GM19324 (cell line): ENCODE data around the gene EPC2.
A peak's percentile ranks its signal among the peaks of the same experiment; 100 is the strongest.
"Not testable (repeated sequence)": the region's sequence is repeated elsewhere in the genome, so short reads cannot be mapped to it uniquely, and the experiment has no call there.

Experiments used
- ATAC-seq: cut with Tn5 transposase; IDR thresholded peaks from one replicate; pipeline ENCODE4 v1.9.1; 2021; ENCODE audit warnings: mild to moderate bottlenecking, moderate library complexity; ENCODE audit not compliant: unreplicated experiment, low FRiP score

Gene EPC2

DNA sequence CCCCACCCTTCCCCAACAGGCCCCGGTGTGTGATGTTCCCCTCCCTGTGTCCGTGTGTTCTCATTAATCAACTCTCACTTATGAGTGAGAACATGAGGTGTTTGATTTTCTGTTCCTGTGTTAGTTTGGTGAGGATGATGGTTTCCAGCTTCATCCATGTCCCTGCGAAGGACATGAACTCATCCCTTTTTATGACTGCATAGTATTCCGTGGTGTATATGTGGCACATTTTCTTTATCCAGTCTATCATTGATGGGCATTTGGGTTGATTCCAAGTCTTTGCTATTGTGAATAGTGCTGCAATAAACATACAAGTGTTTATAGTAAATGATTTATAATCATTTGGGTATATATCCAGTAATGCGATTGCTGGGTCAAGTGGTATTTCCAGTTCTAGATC, 145.6 kb downstream of the EPC2 start:
- not testable (repeated sequence) for ATAC-seq

DNA sequence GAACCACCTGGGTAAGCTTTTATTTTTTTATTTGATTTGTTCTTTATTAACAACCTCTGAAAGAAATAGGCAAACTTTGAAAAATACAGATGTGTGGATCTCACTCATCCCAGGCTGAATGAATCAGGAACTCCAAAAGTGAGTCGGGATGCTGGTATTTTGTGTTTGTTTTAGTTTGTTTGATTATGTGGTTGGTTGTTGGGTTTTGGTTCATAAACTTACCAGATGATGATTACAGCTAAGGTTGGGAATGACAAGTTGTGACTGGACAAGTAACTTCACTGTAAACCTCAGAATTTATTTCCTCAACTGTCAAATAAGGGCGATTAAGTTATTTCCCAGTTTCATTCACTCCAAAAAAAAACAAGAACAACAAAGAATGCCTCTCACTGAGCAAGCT, 150.0 kb downstream of the EPC2 start:
- ATAC-seq, result no peak

DNA sequence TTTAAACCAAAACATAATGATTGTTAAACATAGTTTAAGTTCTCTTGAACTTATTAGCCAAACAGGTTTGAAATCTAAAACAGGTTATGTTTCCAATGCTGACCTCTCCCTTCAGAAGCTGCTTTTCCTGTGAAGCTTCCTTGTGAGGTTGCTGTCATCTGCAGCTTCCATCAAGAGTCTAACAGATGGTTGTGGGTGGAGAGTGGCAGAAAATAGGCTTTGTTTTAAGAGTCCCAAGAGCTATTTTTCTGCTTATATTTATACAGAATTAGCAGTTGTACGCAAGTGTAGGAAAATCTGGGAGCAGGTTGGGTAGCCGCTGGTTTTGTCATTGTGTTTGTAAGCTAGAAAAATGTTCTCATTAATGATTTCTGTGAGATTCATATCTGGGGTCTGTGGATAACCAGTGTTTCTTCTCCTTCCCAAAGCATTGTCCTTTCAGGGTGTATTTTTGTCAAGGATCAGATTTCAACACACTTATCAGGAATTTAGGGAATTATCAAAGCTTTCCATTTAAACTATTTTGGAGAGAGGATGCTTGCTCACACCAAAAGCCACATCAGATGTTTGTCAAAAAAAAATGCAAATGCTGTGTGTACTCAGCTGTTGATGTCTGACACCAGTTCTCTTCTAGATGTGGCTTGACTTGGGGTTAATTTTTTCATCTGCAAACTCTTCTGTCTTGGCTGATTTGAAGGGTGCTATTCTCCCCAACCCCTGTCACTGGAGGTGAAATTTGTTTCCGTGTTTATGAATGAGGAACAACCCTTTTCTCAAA, 152.4 kb downstream of the EPC2 start:
- ATAC-seq, result no peak

DNA sequence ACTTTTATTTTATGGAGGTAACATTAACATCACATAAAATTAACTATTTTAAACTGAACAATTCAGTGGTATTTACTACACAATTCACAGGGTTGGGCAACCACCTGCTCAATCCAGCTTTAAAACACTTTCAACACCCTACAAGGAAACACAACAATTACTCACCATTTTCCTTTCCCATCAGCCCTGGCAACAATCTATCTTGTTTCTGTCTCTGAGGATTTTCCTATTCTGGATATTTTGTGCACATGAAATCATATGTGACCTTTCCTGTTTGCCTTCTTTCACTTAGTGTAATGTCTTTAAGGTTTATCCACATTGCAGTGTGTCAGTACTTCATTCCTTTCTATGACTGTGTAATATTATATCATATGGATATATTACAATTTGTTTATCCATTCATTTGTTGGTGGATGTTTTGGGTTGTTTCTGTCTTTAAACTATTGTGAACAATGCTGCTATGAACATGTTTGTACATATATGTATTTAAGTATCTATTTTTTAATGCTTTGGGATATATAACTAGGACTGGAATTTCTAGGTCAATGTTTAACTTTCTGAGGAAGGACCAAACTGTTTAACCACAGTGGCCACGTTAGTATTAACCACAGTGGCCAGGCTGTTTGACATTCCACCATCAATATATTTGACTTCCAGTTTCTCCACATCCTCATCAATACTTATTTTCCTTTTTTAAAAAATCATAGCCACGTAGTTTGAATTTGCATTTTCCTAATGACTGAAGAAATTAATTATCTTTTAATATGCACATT, 158.1 kb downstream of the EPC2 start:
- no peak for ATAC-seq

DNA sequence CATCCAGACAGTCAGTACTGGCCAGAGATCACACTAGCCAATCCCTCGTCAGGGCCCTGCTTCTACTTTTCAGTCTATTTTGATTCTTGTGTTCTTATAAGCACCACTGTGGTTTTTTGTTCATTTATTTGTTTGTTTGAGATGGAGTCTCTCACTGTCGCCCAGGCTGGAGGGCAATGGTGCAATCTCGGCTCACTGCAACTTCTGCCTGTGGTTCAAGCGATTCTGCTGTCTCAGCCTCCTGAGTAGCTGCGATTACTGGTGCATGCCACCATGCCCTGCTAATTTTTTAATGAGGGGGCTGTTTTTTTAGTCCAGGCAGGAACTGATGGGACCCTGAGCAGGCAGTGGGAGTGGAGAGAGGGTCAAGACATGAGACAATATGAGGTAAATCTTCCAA, 165.5 kb downstream of the EPC2 start:
- no peak for ATAC-seq

DNA sequence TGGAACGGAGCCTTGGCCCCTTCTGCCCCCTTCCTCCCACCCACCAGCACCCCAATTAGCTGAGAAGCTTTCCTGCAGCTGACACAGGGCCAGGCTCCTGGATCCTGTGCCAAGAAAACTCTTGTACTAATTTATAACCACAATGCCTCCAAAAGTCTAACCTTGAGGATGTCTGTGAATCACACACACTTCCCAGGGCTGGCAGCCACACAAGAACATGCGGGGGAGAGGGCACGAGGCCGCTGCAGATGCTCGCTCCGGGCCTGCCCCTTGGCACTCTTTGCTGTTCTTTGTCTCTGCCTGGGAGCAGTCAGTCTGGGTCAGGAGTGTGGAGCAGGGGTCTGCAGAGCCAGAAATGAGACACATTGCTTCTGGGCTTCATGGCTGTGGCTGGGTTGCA, 167.8 kb downstream of the EPC2 start:
- no peak for ATAC-seq

DNA sequence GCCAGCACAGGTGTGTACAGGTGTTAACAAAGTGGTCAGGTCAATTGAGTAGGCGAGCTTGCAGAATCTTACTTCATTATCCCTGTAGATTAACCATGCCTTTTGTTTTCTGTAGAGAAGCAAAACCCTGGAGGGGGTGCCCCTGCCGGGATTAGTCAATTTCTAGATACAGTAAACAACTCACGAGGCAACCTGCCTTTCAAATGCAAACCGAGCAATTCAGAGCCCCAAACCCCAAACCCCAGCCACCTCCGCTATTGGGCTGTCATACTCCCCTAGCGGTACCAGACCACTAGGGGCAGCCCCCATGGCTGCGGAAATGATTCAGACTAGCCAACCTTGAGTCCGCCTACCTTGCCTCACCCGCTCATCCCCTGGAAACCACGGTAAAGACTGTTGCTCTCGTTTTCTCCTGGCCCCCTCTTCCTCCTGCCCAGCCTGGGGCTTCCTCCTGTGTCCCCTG, 169.1 kb downstream of the EPC2 start:
- ATAC-seq, result peak; percentile 93

DNA sequence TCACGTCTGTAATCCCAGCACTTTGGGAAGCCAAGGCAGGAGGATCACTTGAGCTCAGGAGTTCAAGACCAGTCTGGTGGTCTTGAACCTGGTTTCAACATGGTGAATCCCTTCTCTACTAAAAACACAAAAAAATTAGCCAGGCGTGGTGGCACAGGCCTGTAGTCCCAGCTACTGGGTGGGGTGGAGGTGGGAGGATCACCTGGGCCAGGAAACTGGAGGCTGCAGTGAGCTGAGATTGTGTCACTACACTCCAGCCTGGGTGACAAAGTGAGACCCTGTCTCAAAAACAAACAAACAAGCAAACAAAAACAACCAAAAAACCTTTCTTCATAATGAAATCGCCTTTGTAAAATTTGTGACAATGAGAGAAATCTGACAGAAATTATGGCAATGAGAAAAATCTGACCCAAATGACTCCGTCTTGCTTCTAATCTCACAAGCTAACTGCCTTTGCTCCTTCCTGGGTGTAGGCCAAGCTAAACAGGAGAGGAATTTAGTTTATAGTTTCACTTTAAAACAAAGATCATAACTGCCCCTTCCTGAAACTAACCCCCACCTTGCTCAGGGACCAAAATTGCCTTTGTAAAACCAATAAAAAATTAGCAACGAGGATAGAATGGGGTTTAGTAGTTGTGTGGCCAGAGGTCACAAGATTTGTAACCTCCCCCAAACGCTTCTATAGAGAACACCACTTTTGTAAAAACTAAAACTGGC, 169.8 kb downstream of the EPC2 start:
- no peak for ATAC-seq

DNA sequence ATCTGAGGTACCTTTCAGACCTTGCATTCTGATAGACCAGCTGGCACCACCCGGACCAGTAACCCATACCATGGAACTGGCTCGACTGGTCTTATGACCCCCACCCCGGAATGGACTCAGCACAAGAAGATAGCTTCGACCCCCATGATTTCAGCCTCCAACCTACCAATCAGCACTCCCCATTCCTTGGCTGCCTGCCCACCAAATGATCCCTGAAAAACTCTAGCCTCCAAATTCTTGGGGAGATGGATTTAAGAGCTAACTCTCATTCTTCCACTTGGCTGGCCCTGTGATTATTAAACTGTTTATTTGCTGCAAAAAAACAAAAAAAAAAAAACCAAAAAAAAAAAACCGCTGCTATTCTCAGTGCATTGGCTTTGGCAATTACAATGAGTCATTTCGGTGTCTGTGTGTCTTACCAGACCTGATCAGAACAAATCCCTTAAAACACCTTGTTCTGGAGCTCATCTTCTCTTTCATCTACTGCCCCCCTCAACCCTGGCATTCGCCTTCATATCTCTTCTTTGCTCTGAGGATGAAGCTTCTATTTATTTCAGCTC, 170.4 kb downstream of the EPC2 start:
- ATAC-seq, result no peak

DNA sequence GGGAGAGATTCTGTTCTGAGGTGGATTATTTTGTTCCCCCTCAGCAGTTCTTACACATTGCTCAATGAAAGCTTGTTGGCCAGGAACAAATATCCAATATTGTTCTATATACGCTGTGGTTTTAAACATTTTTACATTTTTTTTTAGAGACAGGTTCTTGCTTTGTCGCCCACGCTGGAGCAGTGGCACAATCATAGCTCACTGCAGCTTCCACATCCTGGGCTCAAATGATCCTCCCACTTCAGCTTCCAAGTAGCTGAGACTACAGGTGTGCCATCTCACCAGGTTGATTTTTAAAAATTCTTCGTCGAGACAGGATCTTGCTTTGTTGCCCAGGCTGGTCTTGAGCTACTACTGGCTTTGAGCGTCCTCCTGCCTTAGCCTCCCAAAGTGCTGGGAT, 171.6 kb downstream of the EPC2 start:
- no peak for ATAC-seq

DNA sequence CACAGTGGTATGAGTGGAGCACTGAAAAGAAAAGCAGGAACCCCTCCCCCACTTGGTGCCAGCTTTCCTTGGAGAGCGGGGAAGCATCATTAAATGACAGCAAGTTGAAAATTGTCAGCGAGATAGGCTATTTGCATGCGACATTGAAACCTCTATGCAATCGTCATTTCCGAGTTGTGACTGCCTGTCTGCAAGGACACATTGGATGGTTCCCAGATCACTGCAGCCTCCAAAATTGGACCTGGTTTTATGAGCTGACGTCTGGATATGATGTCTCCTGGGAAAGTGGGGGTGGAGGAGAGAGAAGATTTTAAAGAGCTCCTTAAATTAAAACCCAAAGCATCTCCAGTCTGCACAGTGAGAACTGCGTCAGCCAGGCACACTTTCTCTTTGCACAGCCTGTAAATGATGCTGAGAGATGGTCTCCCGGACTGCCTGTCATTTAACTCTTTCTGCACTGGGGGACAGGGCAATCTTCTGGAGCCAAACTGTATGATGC, 172.7 kb downstream of the EPC2 start:
- ATAC-seq, result no peak

DNA sequence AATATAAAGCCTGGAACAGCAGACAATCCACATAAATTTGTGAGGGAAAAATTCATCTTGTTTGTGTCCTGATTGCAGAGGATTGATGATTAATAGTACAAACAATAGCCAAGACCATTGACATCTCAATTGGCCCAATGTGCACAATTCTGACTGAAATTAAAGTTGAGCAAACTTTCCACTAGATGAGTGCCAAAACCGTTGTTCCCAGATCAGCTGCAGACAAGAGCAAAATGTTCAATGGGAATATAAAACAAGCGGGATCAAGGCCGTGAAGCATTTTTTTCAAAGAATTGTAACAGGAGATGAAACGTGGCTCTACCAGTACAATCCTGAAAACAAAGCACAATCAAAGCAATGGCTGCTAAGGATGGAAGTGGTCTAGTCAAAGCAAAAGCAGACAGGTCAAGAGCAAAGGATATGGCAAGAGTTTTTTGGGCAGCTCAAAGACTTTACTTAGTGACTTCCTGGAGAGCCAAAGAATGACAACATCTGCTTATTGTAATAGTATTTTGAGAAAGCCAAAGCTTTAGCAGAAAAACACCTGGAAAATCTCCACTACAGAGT, 174.6 kb downstream of the EPC2 start:
- ATAC-seq, result no peak

DNA sequence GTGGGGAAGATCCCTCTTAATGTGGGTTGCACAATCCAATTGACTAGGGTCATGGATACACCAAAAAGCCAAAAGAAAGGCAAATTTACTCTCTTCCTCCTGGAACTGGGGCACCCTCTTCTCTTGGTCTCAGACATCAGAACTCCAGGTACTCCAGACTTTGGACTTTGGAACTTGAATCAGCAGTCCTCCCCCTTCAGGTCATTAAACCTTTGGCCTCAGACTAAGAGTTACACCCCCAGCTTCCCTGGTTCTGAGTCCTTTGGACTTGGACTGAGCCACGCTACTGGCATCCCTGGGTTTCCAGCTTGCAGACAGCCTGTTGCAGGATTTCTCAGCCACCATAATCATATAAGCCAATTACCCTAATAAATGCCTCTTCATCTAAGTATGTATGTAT, 179.6 kb downstream of the EPC2 start:
- no peak for ATAC-seq

DNA sequence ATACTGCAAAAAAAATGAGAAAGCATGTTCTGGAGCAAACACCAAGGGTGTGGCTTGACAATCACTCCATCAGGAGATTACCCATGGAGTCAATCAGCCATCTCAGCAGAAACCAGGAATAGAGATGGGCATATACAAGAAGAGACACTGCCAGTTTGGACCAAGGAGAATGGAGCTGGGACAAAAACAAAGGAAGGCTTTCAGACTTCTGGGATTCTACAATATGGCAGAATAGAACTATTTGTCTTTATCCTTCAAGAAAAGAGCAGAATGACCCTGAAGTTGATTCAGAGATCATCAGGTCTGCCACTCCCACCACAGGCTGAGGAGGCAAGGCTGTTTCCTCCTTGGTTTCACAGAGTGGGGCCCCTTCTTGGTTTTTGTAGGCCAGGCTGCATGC, 182.2 kb downstream of the EPC2 start:
- ATAC-seq, result no peak

DNA sequence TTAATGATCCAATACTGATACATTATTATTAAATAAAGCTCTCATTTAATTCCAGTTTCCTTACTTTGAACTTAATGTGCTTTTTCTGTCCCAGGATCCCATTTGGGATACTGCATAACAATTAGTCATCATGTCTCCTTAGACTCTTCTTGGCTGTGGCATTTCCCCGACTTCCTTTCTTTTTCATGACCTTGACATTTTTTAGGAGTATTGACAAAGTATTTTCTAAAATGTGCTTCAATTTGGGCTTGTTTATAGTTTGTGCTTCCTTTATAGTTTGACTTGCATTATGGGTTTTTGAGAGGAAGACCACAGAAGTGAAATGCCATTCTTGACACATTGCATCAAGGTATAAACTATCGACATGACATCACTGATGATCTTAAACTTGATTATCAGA, 184.4 kb downstream of the EPC2 start:
- ATAC-seq, result no peak

DNA sequence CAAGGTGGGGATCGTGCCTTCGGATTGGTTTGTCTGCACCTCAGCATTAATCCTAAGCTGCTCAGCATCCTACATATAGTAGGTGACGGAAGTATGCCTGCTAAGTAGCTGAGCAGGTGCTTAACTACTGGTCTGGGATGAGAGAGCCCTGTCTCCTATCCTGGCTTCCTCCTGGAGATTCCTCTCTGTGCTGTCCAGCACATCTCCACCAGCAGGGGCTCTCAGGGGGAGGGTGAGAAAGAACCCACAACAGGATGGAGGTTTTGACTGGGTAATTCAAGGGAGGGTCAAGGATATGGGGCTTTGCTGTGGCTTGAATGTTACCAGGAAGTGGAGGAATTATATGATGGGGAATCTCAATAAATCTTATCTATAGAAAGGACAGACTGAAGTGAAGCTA, 185.1 kb downstream of the EPC2 start:
- ATAC-seq, result no peak

DNA sequence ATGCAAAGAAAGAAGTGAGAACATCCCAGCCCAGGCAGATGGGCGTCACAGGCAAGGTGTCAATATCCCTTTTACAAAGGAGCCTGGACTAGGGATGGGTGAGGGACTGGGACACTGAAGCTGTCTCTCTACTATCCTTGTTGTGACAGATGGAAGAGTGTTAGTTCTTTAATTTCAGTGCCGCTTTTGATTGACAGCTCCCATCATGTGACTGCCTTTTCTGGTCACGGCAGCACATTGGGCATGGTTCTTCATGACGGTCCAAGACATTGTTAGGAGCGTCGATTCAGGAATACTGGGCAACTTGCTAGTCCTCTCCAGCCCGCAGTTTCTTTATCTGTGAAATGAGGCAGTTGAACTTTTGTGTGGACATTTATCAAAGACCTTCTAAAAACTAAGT, 188.1 kb downstream of the EPC2 start:
- ATAC-seq, result no peak
